ENCODE measurements around the gene NT5C.

DNA sequence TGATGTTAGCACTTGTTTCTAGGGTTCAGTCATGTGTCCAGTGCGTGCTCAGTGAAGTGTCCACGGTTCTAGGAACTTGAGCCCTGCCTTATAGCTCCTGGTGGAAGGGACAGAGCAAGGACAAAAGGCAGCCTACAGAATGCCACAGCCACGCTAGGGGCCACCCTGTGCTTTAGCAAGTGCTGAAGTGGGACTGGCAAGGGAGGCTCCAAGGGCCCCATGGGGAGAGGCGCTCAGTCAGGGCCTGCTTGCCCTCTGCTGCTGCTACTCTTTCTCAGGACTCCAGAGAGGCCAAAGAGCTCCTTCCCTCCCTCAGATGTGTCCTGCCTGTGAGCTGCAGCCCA is 6.8 kb downstream of the NT5C start:
- TF ChIP-seq CTCF (IDR thresholded peaks at IDR 0.05 in 4 of 5, conservative IDR thresholded peaks at IDR 0.05 in 1 of 5): no peak
- no peak for TF ChIP-seq POLR2A (IDR thresholded peaks at IDR 0.05)

Data from gastrocnemius medialis (tissue), 4 donors.